ENCODE results near the gene PTPRR. TPM values are rescaled to one million over a fixed set of nuclear protein-coding genes. Genes with fewer than 3 reads are reported as not detected.
A peak's percentile ranks its signal among the peaks of the same experiment; 100 is the strongest.

Gene PTPRR
- total RNA-seq, 1 donor from 2014 or later, result 0.33 TPM

GRCh38 chr12:70733385-70733784, 187.2 kb downstream of the PTPRR start:
- Mint-ChIP-seq H3K36me3 (ENCODE audit: low read depth, unreplicated experiment) (peaks cover 8% of the 10 kb centered on the region), H3K27ac (ENCODE audit: unreplicated experiment) (no peak overlapping the region), H3K9me3 (ENCODE audit: unreplicated experiment) (no peaks in the 10 kb centered on the region), H3K4me1 (ENCODE audit: unreplicated experiment) (peaks cover 3% of the 10 kb centered on the region), H3K4me3 (ENCODE audit: unreplicated experiment) (no peak overlapping the region), H3K27me3 (ENCODE audit: unreplicated experiment) (no peaks in the 10 kb centered on the region)
- DNase-seq (ENCODE audit: low spot score), result peak; percentile 32
- peak; percentile 79 for TF ChIP-seq CTCF (IDR thresholded peaks at IDR 0.05; ENCODE audit: unreplicated experiment)

- Mint-ChIP-seq H3K4me1 (ENCODE audit: unreplicated experiment) (peaks cover 3% of the 10 kb centered on the region), H3K36me3 (ENCODE audit: low read depth, unreplicated experiment) (peaks cover 8% of the 10 kb centered on the region), H3K27me3 (ENCODE audit: unreplicated experiment) (no peaks in the 10 kb centered on the region), H3K4me3 (ENCODE audit: unreplicated experiment) (no peak overlapping the region), H3K9me3 (ENCODE audit: unreplicated experiment) (no peaks in the 10 kb centered on the region), H3K27ac (ENCODE audit: unreplicated experiment) (no peak overlapping the region)
- DNase-seq (ENCODE audit: low spot score), result no peak
- no peak for TF ChIP-seq CTCF (IDR thresholded peaks at IDR 0.05; ENCODE audit: unreplicated experiment)
These were observed 188.3 kb downstream of the PTPRR start for GRCh38 chr12:70732287-70732686.

GRCh38 chr12:70730675-70731180, 189.8 kb downstream of the PTPRR start:
- Mint-ChIP-seq H3K4me1 (ENCODE audit: unreplicated experiment) (peaks cover 3% of the 10 kb centered on the region), H3K9me3 (ENCODE audit: unreplicated experiment) (no peaks in the 10 kb centered on the region), H3K4me3 (ENCODE audit: unreplicated experiment) (no peak overlapping the region), H3K36me3 (ENCODE audit: low read depth, unreplicated experiment) (peaks cover 8% of the 10 kb centered on the region), H3K27ac (ENCODE audit: unreplicated experiment) (peak overlapping the region; percentile 85), H3K27me3 (ENCODE audit: unreplicated experiment) (no peaks in the 10 kb centered on the region)
- no peak for DNase-seq (ENCODE audit: low spot score)
- TF ChIP-seq CTCF (IDR thresholded peaks at IDR 0.05; ENCODE audit: unreplicated experiment), result no peak

DNA sequence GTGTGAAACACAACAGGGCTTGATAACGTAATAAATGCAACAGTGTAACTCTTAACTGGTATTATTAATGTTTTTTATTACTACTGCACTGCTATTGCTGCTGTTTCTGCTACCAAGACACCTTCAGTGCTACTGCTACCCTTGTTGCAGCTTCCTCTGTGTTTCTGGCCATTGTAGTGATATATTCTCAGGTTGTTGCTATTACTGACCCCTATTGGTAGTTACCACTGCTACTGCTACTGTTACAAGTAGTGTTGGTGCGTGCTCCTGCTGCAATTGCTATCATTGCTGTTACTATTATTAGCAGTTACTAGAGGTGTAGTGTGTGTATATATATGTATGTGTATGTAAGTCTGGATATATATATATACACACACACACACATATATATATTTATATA, 196.1 kb downstream of the PTPRR start:
- Mint-ChIP-seq H3K9me3 (ENCODE audit: unreplicated experiment) (no peaks in the 10 kb centered on the region), H3K36me3 (ENCODE audit: low read depth, unreplicated experiment) (no peaks in the 10 kb centered on the region), H3K27me3 (ENCODE audit: unreplicated experiment) (peaks cover 6% of the 10 kb centered on the region), H3K4me3 (ENCODE audit: unreplicated experiment) (no peak overlapping the region), H3K27ac (ENCODE audit: unreplicated experiment) (peak overlapping the region; percentile 98), H3K4me1 (ENCODE audit: unreplicated experiment) (peaks cover 46% of the 10 kb centered on the region)
- peak; percentile 42 for TF ChIP-seq CTCF (IDR thresholded peaks at IDR 0.05; ENCODE audit: unreplicated experiment)
- DNase-seq (ENCODE audit: low spot score), result no peak

- H3K4me1 Mint-ChIP-seq (ENCODE audit: unreplicated experiment), result peaks cover 53% of the 10 kb centered on the region
These were observed 197.8 kb downstream of the PTPRR start for GRCh38 chr12:70722584-70723343.

More at GRCh38 chr12:70722584-70723343, 197.8 kb downstream of the PTPRR start:
- Mint-ChIP-seq H3K9me3 (ENCODE audit: unreplicated experiment) (no peaks in the 10 kb centered on the region), H3K36me3 (ENCODE audit: low read depth, unreplicated experiment) (no peaks in the 10 kb centered on the region), H3K4me3 (ENCODE audit: unreplicated experiment) (no peak overlapping the region), H3K27ac (ENCODE audit: unreplicated experiment) (peak overlapping the region; percentile 98), H3K27me3 (ENCODE audit: unreplicated experiment) (peaks cover 6% of the 10 kb centered on the region)
- TF ChIP-seq CTCF (IDR thresholded peaks at IDR 0.05; ENCODE audit: unreplicated experiment), result no peak
- peak; percentile 22 for DNase-seq (ENCODE audit: low spot score)

All from endothelial cell (in vitro differentiated cells).